ENCODE data around the gene C1orf185. TPM values are rescaled to one million over a fixed set of nuclear protein-coding genes. Genes with fewer than 3 reads are reported as not detected.
"Not testable (repeated sequence)": the region's sequence is repeated elsewhere in the genome, so short reads cannot be mapped to it uniquely, and the experiment has no call there.

Gene C1orf185
- total and polyA plus RNA-seq, 10 donors, result not detected

- H3K36me3 ChIP-seq, result no peaks in the 10 kb centered on the region
- 82 to 94% (median 92%) methylated on average over 7 of the region's 7 CpGs for WGBS, 5 donors
These were observed 13.8 kb downstream of the C1orf185 start for GRCh38 chr1:51115714-51116404.

GRCh38 chr1:51119331-51119730 lies 17.3 kb downstream of the C1orf185 start:
- peaks cover 0 to 10% (median 0%) of the 10 kb centered on the region in 7 donors for H3K27me3 ChIP-seq (replicated peaks in 1 of 7)
- TF ChIP-seq POLR2AphosphoS5 (IDR thresholded peaks at IDR 0.05), result no peak
- no peak for TF ChIP-seq POLR2A (IDR thresholded peaks at IDR 0.05)
- no peak for TF ChIP-seq CTCF (IDR thresholded peaks at IDR 0.05 in 8 of 11, conservative IDR thresholded peaks at IDR 0.05 in 3 of 11)
- H3K4me3 ChIP-seq, result no peak overlapping the region
- intact Hi-C loops (cut with DNase I; ENCODE audit: low total_unique reads), result no loop called here
- DNase-seq, result no peak
- H3K36me3 ChIP-seq, result no peaks in the 10 kb centered on the region
- no peaks in the 10 kb centered on the region for H3K4me1 ChIP-seq
- no peaks in the 10 kb centered on the region for H3K9me3 ChIP-seq
- no peak overlapping the region for H3K27ac ChIP-seq
- 83 to 93% (median 90%) methylated on average over 3 of the region's 3 CpGs for WGBS, 5 donors

More at GRCh38 chr1:51115714-51116404, 13.8 kb downstream of the C1orf185 start:
- no peak overlapping the region for H3K4me3 ChIP-seq
- peaks cover 0 to 10% (median 0%) of the 10 kb centered on the region in 7 donors for H3K27me3 ChIP-seq (replicated peaks in 1 of 7)
- H3K4me1 ChIP-seq, result no peaks in the 10 kb centered on the region
- no peaks in the 10 kb centered on the region for H3K9me3 ChIP-seq
- H3K27ac ChIP-seq, result no peak overlapping the region
- intact Hi-C loops (cut with DNase I; ENCODE audit: low total_unique reads), result no loop called here
- TF ChIP-seq CTCF (IDR thresholded peaks at IDR 0.05 in 8 of 11, conservative IDR thresholded peaks at IDR 0.05 in 3 of 11) (no peak), POLR2A (IDR thresholded peaks at IDR 0.05) (no peak), POLR2AphosphoS5 (IDR thresholded peaks at IDR 0.05) (no peak)
- no peak for DNase-seq

DNA sequence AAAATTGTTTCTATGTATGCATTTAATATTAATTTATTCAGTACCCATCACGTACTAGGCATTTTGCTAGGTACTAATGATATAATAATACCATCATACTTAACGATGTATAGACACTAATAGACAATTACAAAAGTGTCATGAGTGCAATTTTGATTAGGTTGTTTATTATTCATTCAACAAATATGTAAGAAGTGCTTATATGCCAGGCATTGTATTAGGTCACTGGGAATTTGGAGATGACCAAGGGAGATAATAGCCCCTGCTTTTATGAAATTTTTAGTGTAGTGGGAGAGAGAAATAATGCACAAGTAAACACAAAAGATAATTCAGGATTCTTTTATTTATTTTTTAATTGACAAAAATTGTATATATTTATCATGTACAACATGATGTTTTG lies 18.6 kb downstream of the C1orf185 start:
- 75 to 83% (median 81%) methylated on average over 2 of the region's 2 CpGs for WGBS, 5 donors
- Histone ChIP-seq H3K27me3 (replicated peaks in 1 of 7) (peaks cover 0 to 10% (median 0%) of the 10 kb centered on the region in 7 donors), H3K9me3 (no peaks in the 10 kb centered on the region), H3K36me3 (no peaks in the 10 kb centered on the region), H3K4me1 (no peaks in the 10 kb centered on the region), H3K4me3 (no peak overlapping the region), H3K27ac (no peak overlapping the region)
- TF ChIP-seq CTCF (IDR thresholded peaks at IDR 0.05 in 8 of 11, conservative IDR thresholded peaks at IDR 0.05 in 3 of 11), result no peak
- no peak for TF ChIP-seq POLR2AphosphoS5 (IDR thresholded peaks at IDR 0.05)
- TF ChIP-seq POLR2A (IDR thresholded peaks at IDR 0.05), result no peak
- no peak for DNase-seq
- intact Hi-C loops (cut with DNase I; ENCODE audit: low total_unique reads), result no loop called here

GRCh38 chr1:51127152-51127551 lies 25.1 kb downstream of the C1orf185 start:
- H3K27ac ChIP-seq; H3K4me1 ChIP-seq; H3K36me3 ChIP-seq; H3K9me3 ChIP-seq; intact Hi-C loops (cut with DNase I; ENCODE audit: low total_unique reads); H3K4me3 ChIP-seq; H3K27me3 ChIP-seq (replicated peaks in 1 of 7); DNase-seq: not testable (repeated sequence)
- WGBS, 5 donors, result 83 to 91% (median 91%) methylated on average over 7 of the region's 7 CpGs
